Measurements from ENCODE around the gene MYADML2.
"Not testable (repeated sequence)": the region's sequence is repeated elsewhere in the genome, so short reads cannot be mapped to it uniquely, and the experiment has no call there.

MYADML2 gene

GRCh38 chr17:81924557-81925532 lies 22.2 kb downstream of the MYADML2 start:
- no peak for DNase-seq (ENCODE audit: low read depth in 2 of 2)

- DNase-seq (ENCODE audit: low read depth in 2 of 2) = peak; percentile 17
Observed at GRCh38 chr17:81923302-81924260, 23.5 kb downstream of the MYADML2 start.

GRCh38 chr17:81922566-81923301 lies 24.3 kb downstream of the MYADML2 start:
- DNase-seq (ENCODE audit: low read depth in 2 of 2) = no peak

DNA sequence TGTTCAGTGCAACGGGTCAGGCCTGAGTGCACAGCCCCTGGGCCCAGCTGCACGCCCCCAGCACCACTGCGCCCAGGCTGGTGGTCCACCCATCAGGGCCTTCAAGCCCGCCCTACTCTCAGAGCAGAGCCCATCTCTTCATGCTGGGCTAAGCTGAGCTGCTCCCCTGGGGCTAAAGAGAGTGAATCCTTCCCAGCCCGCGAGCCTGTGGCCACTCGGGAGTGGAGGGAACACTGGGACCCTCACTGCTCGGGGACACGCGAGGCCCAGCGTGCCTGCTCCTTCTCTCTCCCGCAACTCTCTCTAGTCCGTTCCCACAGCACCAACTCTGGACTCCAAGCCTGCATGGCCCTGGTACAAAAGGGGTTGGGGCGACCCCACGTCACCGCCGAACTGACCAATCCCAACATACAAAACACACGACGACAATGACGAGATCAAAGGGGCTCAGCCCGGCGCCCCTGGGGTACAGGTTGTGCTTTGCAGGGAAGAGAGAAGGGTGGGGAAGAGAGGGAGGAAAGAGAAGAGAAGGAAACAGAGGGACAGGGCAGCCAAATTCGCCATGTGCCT lies 25.0 kb downstream of the MYADML2 start:
- no peak for DNase-seq (ENCODE audit: low read depth in 2 of 2)

GRCh38 chr17:81921537-81921862 lies 25.5 kb downstream of the MYADML2 start:
- no peak for DNase-seq (ENCODE audit: low read depth in 2 of 2)

- no peak for DNase-seq (ENCODE audit: low read depth in 2 of 2)
Observed at GRCh38 chr17:81920612-81921536, 26.2 kb downstream of the MYADML2 start.

DNA sequence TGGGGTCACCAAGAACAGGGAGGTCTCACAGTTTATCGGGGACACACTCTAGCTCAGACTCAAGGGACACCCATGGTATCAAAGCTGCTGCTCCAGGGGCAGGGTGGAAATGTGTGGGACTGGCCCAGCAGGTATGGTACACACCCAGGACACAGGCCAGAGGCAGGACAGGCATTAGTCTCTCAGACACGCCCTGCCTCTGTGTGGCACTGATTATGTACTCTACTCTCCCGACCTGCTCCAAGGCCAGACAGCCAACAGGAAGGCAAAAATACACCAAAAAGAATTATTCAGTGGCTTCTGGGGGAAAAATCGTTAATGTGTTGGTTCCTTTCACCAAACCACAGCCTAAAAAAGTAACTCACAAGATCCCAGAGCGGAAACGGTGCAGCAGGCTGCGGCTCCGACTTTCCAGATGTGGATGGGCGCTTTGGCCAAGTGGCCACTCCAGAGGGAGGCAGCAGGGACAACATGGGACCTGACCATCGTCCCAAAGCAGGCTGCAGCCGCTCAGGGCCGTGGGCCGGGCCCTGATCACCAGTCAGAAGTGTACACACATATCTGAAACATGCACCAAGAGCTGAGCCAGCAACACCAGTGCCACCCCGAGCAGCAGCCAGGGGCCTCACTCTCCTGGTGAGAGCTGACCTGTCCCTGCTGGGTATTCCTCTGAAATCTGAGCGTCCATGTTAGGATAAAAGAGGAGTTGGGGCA lies 28.0 kb downstream of the MYADML2 start:
- DNase-seq (ENCODE audit: low read depth in 2 of 2) = no peak

GRCh38 chr17:81918333-81918669 lies 28.7 kb downstream of the MYADML2 start:
- DNase-seq (ENCODE audit: low read depth in 2 of 2) = not testable (repeated sequence)

DNA sequence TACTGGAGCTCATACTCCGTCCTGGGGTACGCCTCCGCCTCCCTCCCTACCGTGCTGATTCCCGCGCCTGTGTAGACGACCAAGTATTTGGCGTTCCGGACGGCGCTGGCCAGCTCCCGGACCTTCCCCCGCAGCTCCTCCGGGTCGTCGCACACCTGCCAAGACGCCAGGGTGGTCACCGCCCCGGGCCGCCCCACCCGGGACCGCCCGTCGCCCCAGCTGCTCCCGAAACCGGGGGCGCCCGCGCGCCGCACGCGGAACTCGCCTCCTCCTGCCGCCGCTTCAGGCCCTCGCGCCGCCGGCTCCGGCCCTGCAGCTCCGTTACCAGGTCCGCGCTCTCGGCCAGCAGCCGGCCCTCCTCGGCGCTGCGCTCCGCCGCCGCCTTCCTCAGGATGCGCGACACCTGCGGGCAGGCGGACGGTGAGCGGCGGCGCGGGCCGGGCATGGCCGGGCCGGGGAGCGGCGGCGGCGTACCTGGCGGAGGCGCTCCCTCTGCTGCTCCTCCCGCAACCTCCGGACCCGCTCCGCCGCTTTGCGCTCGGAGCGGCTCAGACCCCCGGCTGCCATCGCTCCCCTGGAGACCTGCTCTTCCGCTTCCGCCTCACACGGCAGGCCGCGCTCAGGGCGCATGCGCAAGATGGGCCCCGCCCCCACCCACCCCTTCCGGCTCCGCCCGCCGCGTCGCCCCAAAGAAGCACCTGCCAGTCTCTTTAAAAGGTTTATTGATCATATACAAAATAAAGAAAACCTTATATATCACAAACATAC lies 29.3 kb downstream of the MYADML2 start, which contains the start of gene SIRT7:
TSS of gene SIRT7 (minus strand) at position 612 of the 768 bp plus-strand sequence. CDS start at position 567, 45 bp downstream.
- peak in 1 of 2 experiments; percentile 15 for DNase-seq (ENCODE audit: low read depth in 2 of 2)

DNA sequence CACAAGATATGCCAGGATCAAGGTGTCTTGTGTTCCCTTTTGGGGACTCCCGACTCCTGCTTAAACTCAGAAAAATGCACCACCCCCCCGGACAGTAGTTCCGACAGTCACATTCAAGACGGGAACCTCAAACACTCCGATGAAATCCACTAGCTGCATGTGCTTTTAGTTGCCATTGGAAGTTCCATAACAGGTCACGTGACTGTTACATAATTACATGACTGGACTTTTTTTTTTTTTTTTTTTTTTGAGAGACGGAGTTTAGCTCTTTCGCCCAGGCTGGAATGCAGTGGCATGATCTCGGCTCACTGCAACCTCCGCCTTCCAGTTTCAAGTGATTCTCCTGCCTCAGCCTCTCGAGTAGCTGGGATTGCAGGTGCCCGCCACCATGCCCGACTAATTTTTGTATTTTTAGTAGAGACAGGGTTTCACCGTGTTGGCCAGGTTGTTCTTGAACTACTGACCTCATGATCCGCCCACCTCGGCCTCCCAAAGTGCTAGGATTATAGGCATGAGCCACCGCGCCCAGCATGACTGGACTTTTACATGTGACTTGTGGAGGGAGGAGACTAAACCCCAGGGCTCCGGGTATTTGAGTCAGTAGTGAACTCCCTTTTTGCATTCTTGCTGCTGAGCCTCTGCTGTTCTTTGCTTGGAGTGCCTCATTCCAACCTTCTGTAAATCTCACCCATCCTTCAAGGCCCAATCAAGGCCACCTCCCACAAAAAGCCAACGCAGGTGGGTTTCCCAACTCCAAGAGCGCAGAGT lies 30.6 kb downstream of the MYADML2 start:
- DNase-seq (ENCODE audit: low read depth in 2 of 2) = no peak

DNA sequence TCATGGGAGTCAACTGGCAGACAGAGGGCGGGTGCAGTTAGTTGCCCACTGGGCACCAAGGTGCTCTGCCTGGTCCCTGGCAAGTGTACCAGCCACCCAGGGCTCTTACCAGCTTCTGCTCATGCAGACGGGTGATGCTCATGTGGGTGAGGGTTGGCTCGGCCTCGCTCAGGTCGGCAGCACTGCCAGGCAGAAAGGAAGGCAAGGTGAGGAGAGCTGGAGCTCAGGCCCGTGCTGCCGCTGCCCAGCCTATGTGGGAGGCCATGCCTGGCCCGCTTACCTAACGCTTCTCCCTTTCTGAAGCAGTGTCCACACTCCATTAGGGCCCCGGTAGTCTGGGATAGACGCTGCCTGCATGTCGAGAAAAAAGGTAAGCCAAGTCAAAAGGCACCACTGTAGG lies 31.7 kb downstream of the MYADML2 start:
- no peak for DNase-seq (ENCODE audit: low read depth in 2 of 2)

DNA sequence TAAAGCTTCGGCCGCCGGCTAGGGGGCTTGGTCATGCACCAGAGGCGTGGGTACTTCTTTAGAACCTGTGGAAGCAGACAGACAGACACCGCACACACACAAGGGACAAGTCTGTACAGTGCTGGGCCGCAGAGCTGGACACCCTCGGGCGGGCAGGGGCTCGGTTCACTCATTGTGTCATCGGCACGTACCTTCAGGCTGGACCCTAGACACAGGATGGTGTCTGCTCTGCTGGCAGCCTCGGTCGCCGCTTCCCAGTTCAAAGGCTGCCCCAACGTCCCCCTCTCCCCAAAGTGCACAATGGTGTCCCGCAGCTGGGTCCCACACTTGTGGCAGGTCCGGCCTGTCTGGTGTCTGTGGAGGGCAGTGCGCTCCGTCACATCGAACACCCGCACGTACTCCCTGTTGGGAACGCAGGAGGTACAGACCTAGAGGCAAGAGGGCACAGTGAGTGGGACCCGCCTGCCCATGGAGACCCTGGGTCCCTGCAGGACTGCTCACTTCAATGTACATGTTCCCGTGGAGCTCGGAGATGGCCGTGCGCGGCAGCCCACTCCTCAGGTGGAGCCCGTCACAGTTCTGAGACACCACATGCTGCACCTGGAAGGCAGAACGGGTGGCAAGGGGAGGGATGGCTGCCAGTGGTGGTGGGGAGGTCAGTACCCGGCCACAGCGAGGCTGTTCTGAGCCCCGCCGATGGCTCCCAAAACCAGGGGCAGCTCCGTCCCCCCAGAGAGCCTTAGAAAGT lies 32.8 kb downstream of the MYADML2 start:
- DNase-seq (ENCODE audit: low read depth in 2 of 2) = no peak

GRCh38 chr17:81913394-81914102 lies 33.5 kb downstream of the MYADML2 start:
- no peak for DNase-seq (ENCODE audit: low read depth in 2 of 2)

- DNase-seq (ENCODE audit: low read depth in 2 of 2) = no peak
Observed at GRCh38 chr17:81912441-81913309, 34.4 kb downstream of the MYADML2 start.

- DNase-seq (ENCODE audit: low read depth in 2 of 2) = no peak
Observed at GRCh38 chr17:81911969-81912368, 35.1 kb downstream of the MYADML2 start.
